ENCODE results near the gene KRTAP3-1.

DNA sequence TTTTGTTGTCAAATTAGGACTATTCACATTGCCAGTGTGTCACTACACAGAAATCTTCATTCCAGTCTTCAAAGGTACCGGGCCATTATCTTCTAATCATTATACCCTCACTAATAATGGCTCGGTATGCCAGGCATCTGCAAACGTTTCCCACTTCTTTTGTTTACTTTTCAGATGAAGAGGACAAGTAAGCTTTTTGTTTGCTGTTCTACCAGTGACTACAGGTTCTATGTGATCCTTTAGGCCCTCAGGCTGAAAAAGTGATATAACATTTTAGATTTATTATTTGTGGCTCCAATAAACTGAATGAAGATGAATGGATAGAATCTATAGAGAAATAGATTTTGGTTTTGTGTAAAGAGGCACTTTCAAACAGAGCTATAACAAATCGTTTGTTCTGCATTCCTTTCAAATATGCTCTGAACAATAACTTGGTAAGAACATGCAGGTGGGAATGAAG is 403 bp upstream of the KRTAP3-1 start:
- TF ChIP-seq JUND (IDR thresholded peaks at IDR 0.05), result no peak
- no peak for TF ChIP-seq YY1 (IDR thresholded peaks at IDR 0.05; ENCODE audit: extremely low read depth, insufficient replicate concordance, low read depth, low read length)
- no peak for TF ChIP-seq POLR2AphosphoS5 (IDR thresholded peaks at IDR 0.05; ENCODE audit: low read depth, low read length)
